ENCODE data around the gene DNAI2. TPM values are rescaled to one million over a fixed set of nuclear protein-coding genes. Genes with fewer than 3 reads are reported as not detected.

The DNAI2 gene
- total RNA-seq, 6 donors from 2014 or later = 0.29 to 16.1 (median 3.7) TPM

DNA sequence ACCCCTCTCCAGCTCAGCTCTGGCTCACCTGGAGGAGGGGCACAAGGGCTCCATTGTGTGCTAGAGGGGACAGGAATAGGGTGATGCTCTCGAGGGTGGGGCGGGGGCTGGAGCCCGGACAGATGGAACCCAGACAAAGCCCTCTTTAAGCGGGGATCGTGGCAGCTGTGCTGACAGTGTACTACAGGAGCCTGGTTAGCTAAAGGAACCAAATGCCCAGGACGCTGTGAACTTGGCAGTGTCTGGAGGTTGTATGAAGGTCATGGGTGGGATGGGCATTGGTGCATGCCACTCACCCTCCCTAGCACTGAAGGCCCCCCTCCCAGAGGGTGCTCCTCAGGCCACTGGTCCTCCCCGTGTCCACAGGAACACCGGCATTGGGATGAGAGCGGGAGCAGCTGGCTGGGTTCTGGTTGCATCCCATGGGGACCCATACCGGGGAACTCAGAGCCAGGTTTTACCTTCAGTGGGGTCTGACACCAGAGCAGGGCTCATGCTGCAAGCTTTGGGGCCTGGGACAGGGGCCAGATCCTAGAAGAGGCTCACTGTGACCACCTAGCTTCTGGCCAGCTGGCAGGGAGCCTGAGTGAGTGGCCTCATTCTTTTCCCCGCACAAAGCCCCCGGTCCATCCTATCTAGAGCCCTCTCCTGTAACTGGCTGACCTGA lies 63.9 kb downstream of the DNAI2 start:
- no peak overlapping the region for H3K4me3 ChIP-seq
- H3K4me1 ChIP-seq = no peaks in the 10 kb centered on the region
- TF ChIP-seq POLR2A (IDR thresholded peaks at IDR 0.05) (no peak), POLR2AphosphoS5 (IDR thresholded peaks at IDR 0.05) (no peak)
- WGBS, 2 donors = 63 to 76% methylated on average over 8 to 11 of the region's 12 CpGs
- H3K9me3 ChIP-seq = no peaks in the 10 kb centered on the region
- no peak overlapping the region for H3K27ac ChIP-seq
- H3K36me3 ChIP-seq = no peaks in the 10 kb centered on the region
- no peaks in the 10 kb centered on the region for H3K27me3 ChIP-seq
- no peak for ATAC-seq (ENCODE audit: low FRiP score in 2 of 2)
- DNase-seq = peak in 1 of 2 donors; percentile 18

DNA sequence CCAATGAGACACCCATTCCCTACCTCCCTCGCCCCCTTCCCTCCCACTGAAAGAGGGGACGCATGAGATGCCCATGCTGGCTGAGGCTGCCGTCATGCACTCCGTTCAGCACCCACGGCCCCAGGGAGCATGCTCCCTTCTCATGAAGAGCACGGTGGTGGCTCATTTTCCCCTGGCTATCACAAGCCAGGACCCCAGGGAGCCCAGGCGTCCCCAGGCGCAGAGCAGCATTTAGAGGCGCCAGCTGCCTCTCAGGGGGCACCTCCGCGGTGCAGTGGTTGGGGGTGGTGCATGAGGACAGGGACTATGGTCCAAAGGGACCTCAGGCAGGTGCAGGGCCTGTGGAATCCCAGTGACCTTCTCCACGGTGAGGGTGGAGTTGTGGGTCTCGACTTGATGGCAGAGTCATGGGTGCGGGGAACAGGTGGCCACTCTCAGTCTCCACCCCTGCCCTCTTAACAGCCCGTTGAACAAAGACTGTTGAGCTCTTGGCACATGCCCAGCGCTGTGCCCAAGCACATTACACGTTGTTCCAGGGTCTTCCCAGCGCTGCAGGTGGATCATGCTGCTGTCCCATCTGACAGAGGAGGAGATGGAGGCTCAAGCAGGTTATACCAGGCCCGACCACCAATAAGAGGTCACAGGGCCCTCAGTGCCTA lies 65.6 kb downstream of the DNAI2 start:
- Histone ChIP-seq H3K36me3 (no peaks in the 10 kb centered on the region), H3K4me1 (no peaks in the 10 kb centered on the region), H3K4me3 (no peak overlapping the region), H3K9me3 (no peaks in the 10 kb centered on the region), H3K27me3 (no peaks in the 10 kb centered on the region), H3K27ac (no peak overlapping the region)
- TF ChIP-seq POLR2AphosphoS5 (IDR thresholded peaks at IDR 0.05) (no peak), POLR2A (IDR thresholded peaks at IDR 0.05) (no peak), EP300 (IDR thresholded peaks at IDR 0.05) (no peak)
- TF ChIP-seq, protein P1, sequence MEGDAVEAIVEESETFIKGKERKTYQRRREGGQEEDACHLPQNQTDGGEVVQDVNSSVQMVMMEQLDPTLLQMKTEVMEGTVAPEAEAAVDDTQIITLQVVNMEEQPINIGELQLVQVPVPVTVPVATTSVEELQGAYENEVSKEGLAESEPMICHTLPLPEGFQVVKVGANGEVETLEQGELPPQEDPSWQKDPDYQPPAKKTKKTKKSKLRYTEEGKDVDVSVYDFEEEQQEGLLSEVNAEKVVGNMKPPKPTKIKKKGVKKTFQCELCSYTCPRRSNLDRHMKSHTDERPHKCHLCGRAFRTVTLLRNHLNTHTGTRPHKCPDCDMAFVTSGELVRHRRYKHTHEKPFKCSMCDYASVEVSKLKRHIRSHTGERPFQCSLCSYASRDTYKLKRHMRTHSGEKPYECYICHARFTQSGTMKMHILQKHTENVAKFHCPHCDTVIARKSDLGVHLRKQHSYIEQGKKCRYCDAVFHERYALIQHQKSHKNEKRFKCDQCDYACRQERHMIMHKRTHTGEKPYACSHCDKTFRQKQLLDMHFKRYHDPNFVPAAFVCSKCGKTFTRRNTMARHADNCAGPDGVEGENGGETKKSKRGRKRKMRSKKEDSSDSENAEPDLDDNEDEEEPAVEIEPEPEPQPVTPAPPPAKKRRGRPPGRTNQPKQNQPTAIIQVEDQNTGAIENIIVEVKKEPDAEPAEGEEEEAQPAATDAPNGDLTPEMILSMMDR (IDR thresholded peaks at IDR 0.05) = no peak
- 68 to 76% methylated on average over 6 to 18 of the region's 19 CpGs for WGBS, 2 donors
- ATAC-seq (ENCODE audit: low FRiP score in 2 of 2) (no peak), DNase-seq (peak in 1 of 2 donors; percentile 54)

DNA sequence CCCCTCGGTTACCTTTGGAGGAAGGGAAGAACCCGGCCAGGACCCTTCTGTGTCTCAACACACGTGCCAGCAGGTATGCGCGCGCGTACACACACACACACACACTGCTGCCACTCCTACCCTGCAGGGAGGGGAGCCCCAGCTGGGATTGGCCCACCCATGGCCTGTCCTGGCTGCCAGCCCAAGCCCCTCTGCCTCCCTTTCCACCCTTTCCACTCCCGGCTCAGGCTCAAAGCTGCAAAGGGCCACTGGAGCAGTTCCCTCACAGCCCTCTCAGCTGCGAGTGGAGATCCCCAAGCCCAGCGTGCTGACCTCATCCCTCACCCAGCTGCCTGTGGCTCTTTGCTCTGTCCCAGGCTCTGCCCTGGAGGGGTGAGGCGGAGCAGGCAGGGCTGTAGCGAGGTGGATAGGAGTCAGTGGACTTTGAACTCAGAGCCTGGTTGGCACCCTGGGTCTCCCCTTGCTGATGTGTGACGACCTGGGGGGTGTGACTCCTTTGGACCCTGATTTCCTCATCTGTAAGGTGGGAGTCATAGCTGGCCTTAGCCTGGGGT lies 66.5 kb downstream of the DNAI2 start:
- Histone ChIP-seq H3K4me1 (no peaks in the 10 kb centered on the region), H3K27ac (no peak overlapping the region), H3K27me3 (no peaks in the 10 kb centered on the region), H3K4me3 (no peak overlapping the region), H3K36me3 (no peaks in the 10 kb centered on the region), H3K9me3 (no peaks in the 10 kb centered on the region)
- ATAC-seq (ENCODE audit: low FRiP score in 2 of 2) (no peak), DNase-seq (peak in 1 of 2 donors; percentile 48)
- 65 to 69% methylated on average over 5 to 13 of the region's 13 CpGs for WGBS, 2 donors
- no peak for TF ChIP-seq POLR2A (IDR thresholded peaks at IDR 0.05)
- no peak for TF ChIP-seq POLR2AphosphoS5 (IDR thresholded peaks at IDR 0.05)
- TF ChIP-seq, protein P1 (IDR thresholded peaks at IDR 0.05) = no peak
- TF ChIP-seq EP300 (IDR thresholded peaks at IDR 0.05) = no peak

DNA sequence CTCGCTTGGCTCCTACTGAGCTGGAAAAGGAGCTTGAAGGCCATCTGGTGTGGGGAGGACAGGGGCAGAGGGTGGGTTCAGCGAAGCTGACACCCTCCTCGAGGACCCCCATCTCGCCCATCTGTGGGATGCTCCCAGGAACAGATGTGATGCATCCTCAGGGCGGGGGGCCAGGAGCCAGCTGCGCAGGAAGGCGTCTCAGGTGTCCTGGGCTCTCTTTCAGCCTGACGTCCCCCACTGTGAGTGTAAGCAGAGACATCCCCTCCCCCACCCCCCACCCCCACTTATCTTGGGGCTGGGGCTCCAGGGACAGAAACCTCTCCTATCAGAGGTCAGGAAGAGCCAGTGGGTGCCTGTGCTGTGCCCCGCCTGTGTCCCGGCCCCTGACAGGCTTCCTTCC lies 68.2 kb downstream of the DNAI2 start:
- no peak overlapping the region for H3K4me3 ChIP-seq
- H3K27ac ChIP-seq = no peak overlapping the region
- DNase-seq (peak in 1 of 2 donors; percentile 22), ATAC-seq (ENCODE audit: low FRiP score in 2 of 2) (no peak)
- no peaks in the 10 kb centered on the region for H3K4me1 ChIP-seq
- no peaks in the 10 kb centered on the region for H3K36me3 ChIP-seq
- no peaks in the 10 kb centered on the region for H3K9me3 ChIP-seq
- TF ChIP-seq POLR2AphosphoS5 (IDR thresholded peaks at IDR 0.05) (no peak), EP300 (IDR thresholded peaks at IDR 0.05) (no peak), POLR2A (IDR thresholded peaks at IDR 0.05) (no peak)
- TF ChIP-seq, protein P1 (IDR thresholded peaks at IDR 0.05) = no peak
- no peaks in the 10 kb centered on the region for H3K27me3 ChIP-seq
- 82 to 86% methylated on average over 2 to 10 of the region's 10 CpGs for WGBS, 2 donors

DNA sequence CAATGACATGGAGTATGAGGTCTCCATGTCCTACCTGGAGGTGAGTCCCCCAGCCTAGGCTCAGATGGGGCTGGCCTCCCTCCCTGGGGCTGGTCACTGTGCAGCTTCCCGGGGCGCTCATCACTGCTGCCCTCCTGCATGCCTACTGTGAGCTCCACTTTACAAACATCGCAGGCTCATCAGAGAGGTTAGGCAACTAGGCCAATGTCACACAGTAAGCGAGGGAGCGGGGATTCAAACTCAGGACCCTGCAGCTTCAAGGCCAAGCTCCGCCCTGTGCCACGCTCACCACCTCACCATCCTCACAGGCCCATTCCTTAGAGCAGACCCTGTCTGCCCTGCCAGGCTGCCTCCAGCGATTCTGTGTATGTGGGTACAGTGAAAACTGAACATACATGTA lies 69.1 kb downstream of the DNAI2 start:
- no peaks in the 10 kb centered on the region for H3K36me3 ChIP-seq
- no peaks in the 10 kb centered on the region for H3K9me3 ChIP-seq
- ATAC-seq (ENCODE audit: low FRiP score in 2 of 2) (no peak), DNase-seq (peak in 1 of 2 donors; percentile 6)
- no peaks in the 10 kb centered on the region for H3K27me3 ChIP-seq
- no peaks in the 10 kb centered on the region for H3K4me1 ChIP-seq
- no peak overlapping the region for H3K27ac ChIP-seq
- WGBS, 2 donors = 86 to 96% methylated on average over 8 of the region's 8 CpGs
- TF ChIP-seq POLR2AphosphoS5 (IDR thresholded peaks at IDR 0.05) = no peak
- TF ChIP-seq POLR2A (IDR thresholded peaks at IDR 0.05) = no peak
- no peak for TF ChIP-seq EP300 (IDR thresholded peaks at IDR 0.05)
- TF ChIP-seq, protein P1 (IDR thresholded peaks at IDR 0.05) = no peak
- H3K4me3 ChIP-seq = no peak overlapping the region

All from upper lobe of left lung (tissue), 6 donors.